PFSK-1 (cell line): ENCODE measurements around the gene ESPNL.

Source experiments
- FOXP2 ChIP-seq: optimal IDR thresholded peaks from 2 replicates; pipeline ENCODE3; 2011; ENCODE audit warnings: borderline replicate concordance, control low read depth, inconsistent platforms; ENCODE audit not compliant: insufficient read depth; ENCODE audit errors: extremely low read length, extremely low read depth
- POLR2AphosphoS5 ChIP-seq: IDR thresholded peaks from 2 replicates; pipeline ENCODE4 v1.6.1; 2012; ENCODE audit warnings: low read depth, mild to moderate bottlenecking, control low read depth, low read length, moderate library complexity
- SIN3A ChIP-seq: IDR thresholded peaks from 2 replicates; pipeline ENCODE4 v1.6.1; 2012; ENCODE audit warnings: mild to moderate bottlenecking, low read length, moderate library complexity, borderline replicate concordance; ENCODE audit not compliant: insufficient read depth
- TAF1 ChIP-seq: IDR thresholded peaks from 2 replicates; pipeline ENCODE4 v1.6.1; 2012; ENCODE audit warnings: low read length, control low read depth, borderline replicate concordance; ENCODE audit not compliant: insufficient read depth
- TF ChIP-seq, protein P1 (sequence below), 2 experiments: IDR thresholded peaks; 2 replicates each; pipeline versions ENCODE4 v1.6.1 to v1.8.0; 2011 to 2012; ENCODE audit warnings: low read depth in 2 of 2, low read length in 2 of 2, control low read depth in 1 of 2, inconsistent platforms in 1 of 2, mild to moderate bottlenecking in 1 of 2, moderate library complexity in 1 of 2; ENCODE audit not compliant: insufficient read depth in 1 of 2

Gene ESPNL

DNA sequence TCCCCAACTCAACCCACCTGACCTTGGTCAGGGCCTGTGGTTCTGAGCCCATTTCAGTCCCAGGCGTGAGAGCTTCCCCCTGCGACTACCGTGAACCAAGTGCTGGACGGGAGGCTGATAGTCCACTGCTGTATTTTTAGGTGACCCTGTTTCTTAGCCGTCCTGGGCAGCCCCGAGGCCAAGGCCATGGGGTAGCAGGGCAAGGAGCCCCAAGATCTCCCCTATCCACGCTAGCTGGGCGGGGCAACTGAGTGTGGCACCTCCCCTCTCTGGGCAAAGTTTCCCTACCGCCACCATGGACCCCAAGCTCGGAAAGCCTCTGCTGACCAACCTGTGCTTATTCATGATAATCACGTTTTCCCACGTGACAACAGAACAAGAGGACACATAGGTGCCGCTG is 37.7 kb downstream of the ESPNL start:
- TF ChIP-seq TAF1: no peak
- no peak for TF ChIP-seq FOXP2
- TF ChIP-seq, protein P1, sequence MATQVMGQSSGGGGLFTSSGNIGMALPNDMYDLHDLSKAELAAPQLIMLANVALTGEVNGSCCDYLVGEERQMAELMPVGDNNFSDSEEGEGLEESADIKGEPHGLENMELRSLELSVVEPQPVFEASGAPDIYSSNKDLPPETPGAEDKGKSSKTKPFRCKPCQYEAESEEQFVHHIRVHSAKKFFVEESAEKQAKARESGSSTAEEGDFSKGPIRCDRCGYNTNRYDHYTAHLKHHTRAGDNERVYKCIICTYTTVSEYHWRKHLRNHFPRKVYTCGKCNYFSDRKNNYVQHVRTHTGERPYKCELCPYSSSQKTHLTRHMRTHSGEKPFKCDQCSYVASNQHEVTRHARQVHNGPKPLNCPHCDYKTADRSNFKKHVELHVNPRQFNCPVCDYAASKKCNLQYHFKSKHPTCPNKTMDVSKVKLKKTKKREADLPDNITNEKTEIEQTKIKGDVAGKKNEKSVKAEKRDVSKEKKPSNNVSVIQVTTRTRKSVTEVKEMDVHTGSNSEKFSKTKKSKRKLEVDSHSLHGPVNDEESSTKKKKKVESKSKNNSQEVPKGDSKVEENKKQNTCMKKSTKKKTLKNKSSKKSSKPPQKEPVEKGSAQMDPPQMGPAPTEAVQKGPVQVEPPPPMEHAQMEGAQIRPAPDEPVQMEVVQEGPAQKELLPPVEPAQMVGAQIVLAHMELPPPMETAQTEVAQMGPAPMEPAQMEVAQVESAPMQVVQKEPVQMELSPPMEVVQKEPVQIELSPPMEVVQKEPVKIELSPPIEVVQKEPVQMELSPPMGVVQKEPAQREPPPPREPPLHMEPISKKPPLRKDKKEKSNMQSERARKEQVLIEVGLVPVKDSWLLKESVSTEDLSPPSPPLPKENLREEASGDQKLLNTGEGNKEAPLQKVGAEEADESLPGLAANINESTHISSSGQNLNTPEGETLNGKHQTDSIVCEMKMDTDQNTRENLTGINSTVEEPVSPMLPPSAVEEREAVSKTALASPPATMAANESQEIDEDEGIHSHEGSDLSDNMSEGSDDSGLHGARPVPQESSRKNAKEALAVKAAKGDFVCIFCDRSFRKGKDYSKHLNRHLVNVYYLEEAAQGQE (IDR thresholded peaks at IDR 0.05; ENCODE audit: insufficient read depth in 1 of 2, low read depth in 2 of 2, low read length in 2 of 2): no peak
- TF ChIP-seq POLR2AphosphoS5: no peak
- TF ChIP-seq SIN3A: no peak

DNA sequence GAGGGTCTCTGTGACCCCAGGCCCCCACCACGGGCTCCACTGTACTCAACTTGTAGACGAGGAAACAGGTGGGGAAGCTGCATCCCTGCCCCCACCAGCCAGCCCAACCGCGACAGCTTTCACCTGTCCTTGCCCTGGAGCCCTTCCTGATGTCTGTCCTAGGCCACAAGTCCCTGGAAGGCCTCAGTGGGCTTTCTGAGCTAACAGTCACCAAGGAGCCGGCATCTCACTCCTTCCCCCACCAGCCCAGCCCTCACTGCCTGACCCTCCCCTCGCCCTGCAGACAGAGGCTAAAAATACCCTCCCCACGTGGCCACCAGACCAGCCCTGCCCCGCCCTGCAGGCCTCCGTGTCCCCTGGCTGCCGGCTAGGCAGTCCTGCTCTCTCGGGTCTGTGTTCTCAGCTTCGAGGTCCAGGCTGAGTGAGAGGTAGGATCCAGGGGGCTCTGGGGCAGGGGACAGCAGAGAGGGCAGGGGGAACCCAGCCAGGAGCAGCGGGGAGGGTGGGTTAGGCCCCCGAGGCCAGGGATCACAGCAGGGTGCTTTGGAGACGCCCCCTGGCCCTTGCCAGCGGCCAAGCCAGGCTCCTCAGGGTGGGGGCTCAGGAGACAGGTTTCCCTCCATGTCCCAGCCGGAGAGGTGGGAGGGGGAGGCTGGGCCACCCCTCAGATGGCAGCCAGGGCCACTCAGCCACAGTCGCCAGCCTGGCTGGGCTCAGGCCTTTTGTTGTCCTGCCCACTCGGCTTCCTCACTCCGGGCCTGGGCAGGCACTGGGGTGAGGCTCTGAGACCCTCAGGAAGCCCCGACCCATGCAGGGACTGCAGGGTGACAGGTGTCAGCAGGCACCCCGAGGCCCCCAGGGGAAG is 38.4 kb downstream of the ESPNL start, which contains the start of gene KLHL30:
KLHL30 (plus strand) TSS at position 338 of the 865 bp plus-strand sequence. CDS start 2,087 bp downstream, outside the sequence.
- TF ChIP-seq, protein P1 (IDR thresholded peaks at IDR 0.05; ENCODE audit: insufficient read depth in 1 of 2, low read depth in 2 of 2, low read length in 2 of 2): no peak
- TF ChIP-seq TAF1 (no peak), SIN3A (no peak), FOXP2 (no peak), POLR2AphosphoS5 (no peak)

DNA sequence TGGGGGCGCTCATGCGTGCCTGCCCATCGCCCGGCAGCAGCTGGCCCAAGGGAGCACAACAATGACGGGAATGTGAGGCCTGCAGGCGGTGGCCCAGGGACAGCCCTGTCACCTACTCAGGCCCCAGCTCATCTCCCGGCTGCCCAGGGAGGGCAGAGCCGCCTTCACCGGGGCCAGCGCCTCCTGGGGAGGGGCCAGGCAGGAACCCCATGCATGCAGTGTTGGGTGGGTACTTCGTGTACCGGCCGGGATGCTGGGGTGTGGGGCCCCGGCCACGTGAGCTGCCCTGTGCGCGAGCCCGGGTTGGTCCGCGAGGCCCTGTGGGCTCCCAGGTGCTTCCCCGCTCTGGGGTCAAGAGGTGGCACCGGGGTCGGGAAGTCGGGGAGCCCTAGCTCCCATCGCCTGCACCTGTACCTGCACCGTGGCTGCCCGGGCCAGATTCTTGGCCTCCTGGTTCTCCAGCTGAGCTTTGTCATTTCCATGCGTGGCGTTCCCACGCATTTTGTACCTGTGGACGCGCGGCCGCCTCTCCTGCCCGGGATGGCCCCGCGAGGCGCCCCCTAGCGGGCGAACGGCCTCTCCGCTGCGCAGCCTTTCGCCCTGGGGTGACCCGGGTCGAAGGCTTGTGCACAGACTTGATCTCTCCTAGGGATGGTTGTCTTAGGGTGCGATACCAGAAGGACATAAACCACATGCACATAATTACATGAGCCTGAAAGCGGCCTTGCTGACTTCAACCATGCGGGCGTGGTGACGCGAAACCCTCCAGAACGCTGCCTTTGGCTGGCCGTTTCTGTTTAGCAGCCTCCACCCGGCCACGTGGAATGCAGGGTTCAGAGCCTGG is 39.3 kb downstream of the ESPNL start:
- TF ChIP-seq POLR2AphosphoS5: no peak
- TF ChIP-seq, protein P1 (IDR thresholded peaks at IDR 0.05; ENCODE audit: insufficient read depth in 1 of 2, low read depth in 2 of 2, low read length in 2 of 2): no peak
- no peak for TF ChIP-seq FOXP2
- TF ChIP-seq SIN3A: no peak
- TF ChIP-seq TAF1: no peak

DNA sequence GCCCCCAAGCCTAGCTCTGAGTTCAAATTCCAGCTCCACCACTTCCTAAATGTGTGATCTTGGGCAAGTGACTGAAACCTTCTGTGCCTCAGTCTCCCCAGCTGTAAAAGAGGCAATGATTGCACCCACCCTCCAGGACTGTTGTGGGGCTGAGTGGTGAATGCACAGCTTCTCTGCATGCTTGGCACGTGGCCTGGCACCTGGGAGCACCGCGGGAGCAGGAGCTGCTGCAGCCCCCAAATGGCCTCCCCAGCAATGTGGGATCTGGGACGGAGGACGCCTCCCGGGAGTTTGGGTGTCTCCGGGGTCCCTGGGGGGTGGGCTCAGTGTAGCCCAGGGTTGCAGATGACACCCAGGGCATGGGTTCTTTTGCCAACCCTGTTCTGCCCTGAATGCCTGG is 39.9 kb downstream of the ESPNL start:
- no peak for TF ChIP-seq TAF1
- no peak for TF ChIP-seq SIN3A
- TF ChIP-seq POLR2AphosphoS5: no peak
- TF ChIP-seq, protein P1 (IDR thresholded peaks at IDR 0.05; ENCODE audit: insufficient read depth in 1 of 2, low read depth in 2 of 2, low read length in 2 of 2): no peak
- no peak for TF ChIP-seq FOXP2
